Activated gamma-delta T cell (primary cell): Measurements from ENCODE around the gene HNRNPA2B1.
"Not testable (repeated sequence)": the region's sequence is repeated elsewhere in the genome, so short reads cannot be mapped to it uniquely, and the experiment has no call there.

ENCODE experiments used
- DNase-seq: peaks from one replicate; lab custom pipeline; 2025; lab: John Stamatoyannopoulos, UW

Gene HNRNPA2B1

DNA sequence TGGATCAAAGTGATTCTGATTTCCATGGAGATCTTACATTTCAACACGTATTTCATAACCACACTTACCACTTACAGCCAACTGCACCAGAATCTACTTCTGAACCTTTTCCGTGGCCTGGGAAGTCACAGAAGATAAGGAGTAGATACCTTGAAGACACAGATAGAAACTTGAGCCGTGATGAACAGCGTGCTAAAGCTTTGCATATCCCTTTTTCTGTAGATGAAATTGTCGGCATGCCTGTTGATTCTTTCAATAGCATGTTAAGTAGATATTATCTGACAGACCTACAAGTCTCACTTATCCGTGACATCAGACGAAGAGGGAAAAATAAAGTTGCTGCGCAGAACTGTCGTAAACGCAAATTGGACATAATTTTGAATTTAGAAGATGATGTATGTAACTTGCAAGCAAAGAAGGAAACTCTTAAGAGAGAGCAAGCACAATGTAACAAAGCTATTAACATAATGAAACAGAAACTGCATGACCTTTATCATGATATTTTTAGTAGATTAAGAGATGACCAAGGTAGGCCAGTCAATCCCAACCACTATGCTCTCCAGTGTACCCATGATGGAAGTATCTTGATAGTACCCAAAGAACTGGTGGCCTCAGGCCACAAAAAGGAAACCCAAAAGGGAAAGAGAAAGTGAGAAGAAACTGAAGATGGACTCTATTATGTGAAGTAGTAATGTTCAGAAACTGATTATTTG, 15.3 kb downstream of the HNRNPA2B1 start:
- DNase-seq: no peak

GRCh38 chr7:26184281-26185101, 16.1 kb downstream of the HNRNPA2B1 start:
- DNase-seq: not testable (repeated sequence)

GRCh38 chr7:26183545-26184280, 16.8 kb downstream of the HNRNPA2B1 start:
- DNase-seq: no peak

DNA sequence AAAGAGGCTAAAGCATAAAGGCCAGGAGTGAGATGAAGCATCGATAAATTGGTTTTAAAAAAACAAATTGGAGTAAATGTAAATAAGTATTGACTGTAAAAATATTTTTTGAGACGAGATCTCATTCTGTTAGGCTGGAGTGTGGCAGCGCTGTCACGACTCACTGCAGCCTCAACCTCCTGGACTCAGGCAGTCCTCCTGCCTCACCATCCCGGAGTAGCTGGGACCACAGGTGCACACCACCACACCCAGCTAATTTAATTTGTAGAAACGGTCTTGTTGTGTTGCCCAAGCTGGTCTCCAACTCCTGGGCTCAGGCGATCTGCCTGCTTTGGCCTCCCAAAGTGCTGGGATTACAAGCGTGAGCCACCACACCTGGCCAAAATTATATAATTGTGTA, 17.8 kb downstream of the HNRNPA2B1 start:
- no peak for DNase-seq

GRCh38 chr7:26182283-26182682, 18.3 kb downstream of the HNRNPA2B1 start:
- no peak for DNase-seq

- no peak for DNase-seq
Observed at GRCh38 chr7:26181474-26182227, 18.9 kb downstream of the HNRNPA2B1 start.

DNA sequence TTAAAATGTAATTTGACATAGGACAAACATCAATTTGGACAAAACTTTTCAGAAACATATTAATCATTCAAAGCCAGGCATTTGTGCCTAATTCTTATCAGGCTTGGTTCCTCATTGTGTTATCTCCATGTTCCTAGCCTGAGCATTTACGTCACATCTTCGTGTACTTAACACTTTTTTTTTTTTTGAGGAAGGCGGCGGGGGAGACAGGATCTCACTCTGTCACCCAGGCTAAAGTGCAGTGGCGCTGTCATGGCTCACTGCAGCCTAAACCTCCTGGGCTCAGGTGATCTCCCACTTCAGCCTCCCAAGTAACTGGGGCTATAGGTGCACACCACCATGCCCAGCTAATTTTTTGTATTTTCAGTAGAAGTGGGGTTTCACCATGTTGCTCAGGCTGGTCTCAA, 19.8 kb downstream of the HNRNPA2B1 start:
- DNase-seq: no peak

GRCh38 chr7:26179826-26180497, 20.6 kb downstream of the HNRNPA2B1 start:
- DNase-seq: no peak

DNA sequence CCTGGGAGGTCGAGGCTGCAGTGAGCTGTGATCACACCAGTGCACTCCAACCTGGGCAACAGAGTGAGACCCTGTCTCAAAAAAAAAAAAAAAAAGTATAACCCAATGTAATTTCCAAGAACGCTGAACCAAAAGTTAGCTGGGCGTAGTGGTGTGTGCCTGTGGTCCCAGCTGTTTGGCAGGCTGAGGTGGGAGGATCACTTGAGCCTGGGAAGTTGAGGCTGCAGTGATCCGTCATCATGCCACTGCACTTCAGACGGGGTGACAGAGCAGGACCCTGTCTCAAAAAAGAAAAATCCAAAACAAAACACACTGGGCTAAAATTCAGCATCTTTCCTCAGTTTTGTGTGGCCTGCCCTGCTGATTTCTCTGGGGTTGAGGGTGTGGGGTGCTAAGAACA, 21.1 kb downstream of the HNRNPA2B1 start:
- DNase-seq: no peak

- DNase-seq: no peak
Observed at GRCh38 chr7:26178272-26178960, 22.1 kb downstream of the HNRNPA2B1 start.

DNA sequence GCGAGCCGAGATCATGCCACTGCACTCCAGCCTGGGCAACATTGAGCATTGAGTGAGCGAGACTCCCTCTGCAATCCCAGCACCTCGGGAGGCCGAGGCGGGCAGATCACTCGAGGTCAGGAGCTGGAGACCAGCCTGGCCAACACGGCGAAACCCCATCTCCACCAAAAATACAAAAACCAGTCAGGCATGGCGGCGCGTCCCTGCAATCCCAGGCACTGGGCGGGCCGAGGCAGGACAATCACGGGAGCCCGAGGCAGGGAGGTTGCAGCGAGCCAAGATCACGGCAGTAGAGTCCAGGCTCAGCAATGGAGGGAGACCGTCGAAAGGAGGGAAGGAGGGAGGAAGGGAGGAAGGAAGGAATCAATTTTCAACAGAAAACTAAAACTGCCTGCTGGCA, 23.3 kb downstream of the HNRNPA2B1 start:
- DNase-seq: not testable (repeated sequence)

- DNase-seq: not testable (repeated sequence)
Observed at GRCh38 chr7:26176696-26177095, 23.9 kb downstream of the HNRNPA2B1 start.

- DNase-seq: not testable (repeated sequence)
Observed at GRCh38 chr7:26175903-26176302, 24.6 kb downstream of the HNRNPA2B1 start.

GRCh38 chr7:26172048-26172447, 28.5 kb downstream of the HNRNPA2B1 start:
- DNase-seq: no peak

GRCh38 chr7:26171601-26172000, 28.9 kb downstream of the HNRNPA2B1 start:
- no peak for DNase-seq

DNA sequence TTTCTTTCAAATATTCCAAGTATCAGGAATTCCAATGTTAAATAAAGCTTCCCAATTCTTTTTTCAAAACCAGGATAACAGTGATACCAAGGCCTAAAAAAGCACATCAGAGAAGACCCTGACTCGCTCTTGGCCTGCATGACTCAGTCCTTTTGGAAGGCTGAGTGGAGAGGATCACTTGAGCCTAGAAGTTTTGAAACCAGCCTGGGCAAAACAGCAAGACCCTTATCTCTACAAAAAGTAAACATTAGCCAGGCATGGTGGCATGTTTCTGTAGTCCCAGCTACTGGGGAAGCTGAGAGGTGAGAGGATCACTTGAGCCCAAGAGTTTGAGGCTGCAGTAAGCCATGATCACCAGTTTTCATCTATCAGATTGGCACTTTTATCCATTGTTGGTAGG, 29.9 kb downstream of the HNRNPA2B1 start:
- no peak for DNase-seq

GRCh38 chr7:26169271-26169670, 31.3 kb downstream of the HNRNPA2B1 start:
- no peak for DNase-seq

- no peak for DNase-seq
Observed at GRCh38 chr7:26168458-26169023, 32.0 kb downstream of the HNRNPA2B1 start.

DNA sequence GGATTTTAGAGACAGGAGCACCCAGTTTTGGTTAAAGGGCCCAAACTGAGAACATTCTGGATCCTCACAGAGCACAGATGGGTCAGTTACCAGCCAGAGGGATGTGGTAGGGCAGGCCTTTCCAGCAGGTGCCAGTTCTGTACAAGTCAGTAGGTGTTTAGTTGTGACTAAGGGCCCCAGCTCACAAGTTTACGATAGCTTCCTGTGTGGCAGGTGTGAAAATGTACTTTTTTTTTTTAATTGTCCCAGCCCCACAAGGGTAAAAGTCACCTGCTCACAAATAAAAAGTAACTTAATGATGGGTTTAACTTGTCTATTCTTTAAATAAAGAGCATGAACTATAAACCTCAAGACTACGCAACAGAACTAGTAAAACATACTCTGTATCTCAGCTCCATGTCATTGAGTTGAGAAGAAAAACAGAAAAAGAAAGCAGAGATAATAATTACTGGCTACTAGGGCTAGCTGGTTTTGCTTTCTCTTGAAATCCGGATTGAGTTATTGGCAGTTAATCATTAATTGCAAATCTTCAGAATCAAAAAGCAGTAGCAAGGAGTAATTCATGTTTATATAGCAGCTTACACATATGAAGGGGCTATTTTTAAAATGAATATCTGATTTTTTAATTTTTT, 33.1 kb downstream of the HNRNPA2B1 start:
- no peak for DNase-seq
